Right lobe of liver (tissue), 6 donors: ENCODE results near the gene CAMKK2. TPM values are rescaled to one million over a fixed set of nuclear protein-coding genes. Genes with fewer than 3 reads are reported as not detected.

ENCODE experiments used
- ATAC-seq, 4 donors: fragments of 200-7000 bp; cut with Tn5 transposase; one replicate each; pipeline ENCODE4 v1.9.1; 2020; ENCODE audit warnings: mild to moderate bottlenecking in 4 of 4, moderate library complexity in 4 of 4
- DNase-seq, 3 donors: peaks; one replicate each; pipeline ENCODE4 v3.0.0-alpha.2; 2020
- H3K27ac ChIP-seq, 3 donors: fragments of 200-600 bp; one replicate each; pipeline ENCODE4 v1.8.0; 2022
- H3K27me3 ChIP-seq, 2 donors: fragments of 200-600 bp; one replicate each; pipeline ENCODE4 v1.8.0; 2022
- H3K36me3 ChIP-seq, 4 donors: fragments of 200-600 bp; sonication (generic) in 1 of 4; one replicate each; pipeline versions ENCODE4 v1.5.1 to v1.8.0; 2017 to 2022; ENCODE audit warnings: control low read depth in 1 of 4
- H3K4me1 ChIP-seq, 4 donors: fragments of 200-600 bp; sonication (generic) in 1 of 4; one replicate each; pipeline versions ENCODE4 v1.5.1 to v1.8.0; 2017 to 2022; ENCODE audit warnings: control low read depth in 1 of 4
- H3K4me3 ChIP-seq, 3 donors: fragments of 200-600 bp; one replicate each; pipeline ENCODE4 v1.8.0; 2022
- H3K9me3 ChIP-seq, 4 donors: fragments of 200-600 bp; sonication (generic) in 1 of 4; one replicate each; pipeline versions ENCODE4 v1.5.1 to v1.8.0; 2017 to 2022; ENCODE audit warnings: control low read depth in 1 of 4
- CTCF ChIP-seq, 4 donors: fragments of 200-600 bp in 3 of 4; fragments of 450-650 bp in 1 of 4; IDR thresholded peaks; one replicate each; pipeline versions ENCODE4 v1.5.1 to v1.8.0; 2016 to 2022; ENCODE audit warnings: antibody characterized with exemption in 4 of 4, mild to moderate bottlenecking in 2 of 4
- POLR2A ChIP-seq: fragments of 450-650 bp; IDR thresholded peaks from one replicate; pipeline ENCODE4 v1.6.1; 2017; ENCODE audit warnings: antibody characterized with exemption, mild to moderate bottlenecking
- WGBS: methylation state at CpG from one replicate; pipeline ENCODE4 v1.1.6; 2018; ENCODE audit warnings: low coverage, low lambda C conversion rate; ENCODE audit not compliant: insufficient coverage; ENCODE audit errors: missing lambda C conversion rate; 5-methylcytosine and 5-hydroxymethylcytosine counted together
- intact Hi-C, 2 donors: fragments of 100-400 bp; cut with DNase I; formaldehyde crosslinking; loops; one replicate each; pipeline versions ENCODE4 v1.11.2 to v1.14.1; 2022
- total RNA-seq, 6 experiments: library from RNA; depleted of rRNA in 2 of 6; stranded (reverse); fragments of >200 nt in 2 of 6; fragmentation: NEBNext Ultra II Directional in 3 of 6; extraction: Animal tissue kit (Norgen Biotek cat#: 25700) in 3 of 6; gene quantifications; one replicate each; pipeline versions ENCODE4 v1.1.0 to v1.2.4, GENCODE V29; 2016 to 2023
- donor health status: DM: no; HTN: yes; CAD: no.
- donor health status: DM: no; HTN: no; CAD: no.
- donor health status: DM: no; HTN: no; CAD: no.
- donor health status: DM: no; HTN: yes; CAD: no.
- donor health status: DM: no; HTN: yes; CAD: no.

Gene CAMKK2
- total RNA-seq, 6 experiments from 2014 or later: 20.6 to 31.8 (median 24.1) TPM

DNA sequence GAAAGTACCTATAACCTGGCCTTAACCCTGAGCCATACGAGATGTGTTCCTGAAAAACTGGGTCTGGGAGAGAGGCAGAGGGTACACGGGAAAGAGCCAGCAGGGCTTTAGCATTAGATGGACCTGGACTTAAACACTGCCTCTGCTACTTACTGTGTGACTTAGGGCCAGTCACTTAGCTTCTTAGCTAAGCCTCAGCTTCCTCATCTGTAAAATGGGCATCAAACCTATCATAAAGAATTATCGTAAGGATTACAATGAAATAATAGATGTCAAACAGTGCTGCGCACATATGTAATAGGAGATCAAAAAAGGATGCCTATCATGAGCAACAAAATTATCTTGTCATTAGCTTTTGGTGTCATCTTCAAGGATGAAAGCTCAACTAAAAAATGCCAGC, 32.1 kb upstream of the CAMKK2 start:
- peaks cover 0 to 18% (median 0%) of the 10 kb centered on the region in 4 donors for H3K4me1 ChIP-seq
- intact Hi-C loops: loop anchor here in 1 of 2 donors (10.0 kb wide), 1 partner anchor 116 kb away; no protein-coding TSS in a partner anchor
- no peak overlapping the region for H3K4me3 ChIP-seq
- no peak for TF ChIP-seq CTCF (IDR thresholded peaks at IDR 0.05)
- no peak for TF ChIP-seq POLR2A
- H3K27me3 ChIP-seq: no peaks in the 10 kb centered on the region
- no peaks in the 10 kb centered on the region for H3K9me3 ChIP-seq
- H3K36me3 ChIP-seq: peaks cover 0 to 74% (median 31%) of the 10 kb centered on the region in 4 donors
- no peak for ATAC-seq
- no peak overlapping the region for H3K27ac ChIP-seq
- DNase-seq: no peak
- 100% methylated on average over 4 of the region's 4 CpGs for WGBS

DNA sequence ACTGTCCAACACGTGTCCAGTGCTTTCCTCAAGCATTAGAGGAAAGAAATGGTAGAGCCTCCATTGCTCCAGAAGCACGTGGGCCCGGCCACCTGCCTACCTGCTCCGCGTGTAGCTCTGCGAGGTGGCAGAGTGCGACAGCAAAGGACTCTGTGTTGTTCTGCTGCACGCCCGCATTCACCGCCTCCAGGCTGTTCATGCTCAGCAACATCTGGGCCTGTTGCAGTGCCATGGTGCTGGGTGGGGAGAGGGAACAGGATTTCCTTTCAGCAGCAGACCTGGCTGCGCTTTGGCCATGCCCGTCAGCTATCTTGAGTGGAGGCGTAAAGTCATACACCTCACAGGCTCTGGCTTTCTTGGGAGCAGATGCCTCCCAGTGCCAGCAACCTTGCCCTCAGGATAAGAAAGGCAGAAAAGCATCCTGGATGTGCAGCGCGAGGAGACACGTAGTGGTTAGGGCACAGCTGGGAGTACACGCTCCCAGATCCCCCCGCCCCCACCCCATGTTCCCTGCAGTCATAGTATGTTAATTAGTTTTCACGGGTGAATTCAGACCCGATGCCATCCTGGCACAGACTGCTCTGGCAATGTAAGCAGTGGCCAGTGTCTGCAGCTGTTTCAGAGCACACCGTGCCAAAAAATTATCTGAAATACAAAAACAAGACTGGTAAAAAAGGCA, 30.6 kb upstream of the CAMKK2 start:
- WGBS: 65% methylated on average over 7 of the region's 21 CpGs
- H3K4me3 ChIP-seq: no peak overlapping the region
- DNase-seq (no peak), ATAC-seq (no peak)
- H3K27me3 ChIP-seq: no peaks in the 10 kb centered on the region
- no peaks in the 10 kb centered on the region for H3K9me3 ChIP-seq
- no peak overlapping the region for H3K27ac ChIP-seq
- intact Hi-C loops: loop anchor here in 1 of 2 donors (10.0 kb wide), 1 partner anchor 118 kb away; no protein-coding TSS in a partner anchor
- H3K36me3 ChIP-seq: peaks cover 0 to 69% (median 31%) of the 10 kb centered on the region in 4 donors
- no peak for TF ChIP-seq POLR2A
- no peak for TF ChIP-seq CTCF (IDR thresholded peaks at IDR 0.05)
- peaks cover 0 to 18% (median 0%) of the 10 kb centered on the region in 4 donors for H3K4me1 ChIP-seq

- Histone ChIP-seq H3K4me1 (peaks cover 0 to 13% (median 0%) of the 10 kb centered on the region in 4 donors), H3K36me3 (peaks cover 0 to 61% (median 28%) of the 10 kb centered on the region in 4 donors), H3K27me3 (no peaks in the 10 kb centered on the region), H3K27ac (no peak overlapping the region), H3K4me3 (no peak overlapping the region), H3K9me3 (no peaks in the 10 kb centered on the region)
- DNase-seq: no peak
- no peak for ATAC-seq
- TF ChIP-seq CTCF (IDR thresholded peaks at IDR 0.05) (no peak), POLR2A (no peak)
- intact Hi-C loops: loop anchor here in 1 of 2 donors (10.0 kb wide), 1 partner anchor 119 kb away; no protein-coding TSS in a partner anchor
- 51% methylated on average over 4 of the region's 5 CpGs for WGBS
These were observed 29.4 kb upstream of the CAMKK2 start for GRCh38 chr12:121325922-121326396.

- H3K4me1 ChIP-seq: no peaks in the 10 kb centered on the region
- ATAC-seq (no peak), DNase-seq (no peak)
- intact Hi-C loops: loop anchor here in 1 of 2 donors (10.0 kb wide), 1 partner anchor 121 kb away; no protein-coding TSS in a partner anchor
- H3K36me3 ChIP-seq: peaks cover 0 to 58% (median 23%) of the 10 kb centered on the region in 4 donors
- no peak overlapping the region for H3K4me3 ChIP-seq
- TF ChIP-seq POLR2A (no peak), CTCF (IDR thresholded peaks at IDR 0.05) (no peak)
- H3K27me3 ChIP-seq: no peaks in the 10 kb centered on the region
- H3K27ac ChIP-seq: no peak overlapping the region
- 90% methylated on average over 3 of the region's 3 CpGs for WGBS
- H3K9me3 ChIP-seq: no peaks in the 10 kb centered on the region
These were observed 27.4 kb upstream of the CAMKK2 start for GRCh38 chr12:121323908-121324307.
